HG03469 (cell line): ENCODE measurements around the gene MRPS18C.
"Not testable (repeated sequence)": the region's sequence is repeated elsewhere in the genome, so short reads cannot be mapped to it uniquely, and the experiment has no call there.

Source experiments
- ATAC-seq: cut with Tn5 transposase; IDR thresholded peaks from one replicate; pipeline ENCODE4 v1.9.1; 2021; ENCODE audit warnings: mild to moderate bottlenecking, moderate library complexity, moderate number of reproducible peaks; ENCODE audit not compliant: unreplicated experiment

MRPS18C gene

DNA sequence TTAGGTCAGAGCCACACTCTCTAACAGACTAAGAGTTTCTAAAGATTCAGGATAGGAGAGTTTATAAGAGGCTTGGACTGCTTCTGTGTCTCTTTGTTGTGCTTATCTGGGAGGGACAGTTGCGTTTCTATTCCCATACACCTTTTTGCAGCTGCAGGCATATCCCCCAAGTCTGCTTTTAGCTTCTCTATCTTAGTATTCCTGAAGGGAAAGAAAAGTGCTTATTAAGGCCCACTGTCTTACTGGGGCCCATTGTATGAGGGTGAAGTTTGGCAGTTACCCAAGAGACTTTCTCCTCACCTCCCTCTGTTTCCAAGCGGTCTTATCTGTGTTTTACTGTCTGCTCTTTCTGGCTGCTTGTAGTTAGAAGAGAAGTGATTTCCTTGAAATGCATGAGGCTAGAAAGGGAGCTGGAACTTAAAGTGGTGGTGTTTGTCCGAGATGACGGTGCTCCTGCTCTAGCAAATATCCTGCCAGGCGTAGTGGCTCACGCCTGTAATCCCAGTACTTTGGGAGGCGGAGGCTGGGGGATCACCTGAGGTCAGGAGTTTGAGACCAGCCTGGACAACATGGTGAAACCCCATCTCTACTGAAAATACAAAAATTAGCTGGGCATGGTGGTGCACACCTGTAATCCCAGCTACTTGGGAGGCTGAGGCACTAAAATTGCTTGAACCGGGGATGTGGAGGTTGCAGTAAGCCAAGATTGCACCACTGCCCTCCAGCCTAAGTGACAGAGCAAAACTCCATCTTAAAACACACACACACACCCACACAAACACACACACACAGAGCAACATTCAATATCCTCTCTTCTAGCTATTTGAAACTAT, 40.4 kb downstream of the MRPS18C start:
- ATAC-seq: not testable (repeated sequence)

DNA sequence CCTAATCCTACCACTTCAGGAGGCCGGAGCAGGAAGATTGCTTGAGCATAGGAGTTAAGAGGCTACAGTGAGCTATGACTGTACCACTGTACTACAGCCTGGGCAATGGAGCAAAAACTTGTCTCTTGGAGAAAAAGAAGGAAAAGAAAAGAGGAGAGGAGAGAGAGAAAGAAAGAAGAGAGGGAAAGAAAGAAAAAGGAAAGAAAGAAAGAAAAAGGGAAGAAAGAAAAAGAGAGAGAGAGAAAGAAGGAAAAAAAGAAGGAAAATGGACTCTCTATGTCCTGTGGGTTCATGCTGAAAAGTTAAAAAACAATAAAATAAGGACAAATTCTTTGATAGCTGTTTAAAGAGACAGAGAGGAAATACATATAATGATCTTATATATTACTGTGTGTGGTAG, 42.3 kb downstream of the MRPS18C start:
- ATAC-seq: no peak

DNA sequence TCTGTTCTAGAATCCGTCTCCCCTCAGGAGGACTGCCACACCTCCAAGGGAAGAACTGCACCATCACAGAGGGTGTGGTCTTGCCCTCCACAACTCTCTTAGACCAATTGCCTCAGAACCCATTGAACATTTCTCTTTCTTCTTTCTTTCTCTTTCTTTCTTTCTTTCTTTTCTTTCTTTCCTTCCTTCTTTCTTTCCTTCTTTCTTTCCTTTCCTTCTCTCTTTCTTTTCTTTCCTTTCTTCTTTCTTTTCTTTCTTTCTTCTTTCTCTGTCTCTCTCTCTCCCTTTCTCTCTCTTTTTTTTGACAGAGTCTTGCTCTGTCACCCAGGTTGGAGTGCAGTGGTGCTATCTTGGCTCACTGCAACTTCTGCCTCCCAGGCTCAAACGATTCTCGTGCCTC, 45.8 kb downstream of the MRPS18C start:
- not testable (repeated sequence) for ATAC-seq

DNA sequence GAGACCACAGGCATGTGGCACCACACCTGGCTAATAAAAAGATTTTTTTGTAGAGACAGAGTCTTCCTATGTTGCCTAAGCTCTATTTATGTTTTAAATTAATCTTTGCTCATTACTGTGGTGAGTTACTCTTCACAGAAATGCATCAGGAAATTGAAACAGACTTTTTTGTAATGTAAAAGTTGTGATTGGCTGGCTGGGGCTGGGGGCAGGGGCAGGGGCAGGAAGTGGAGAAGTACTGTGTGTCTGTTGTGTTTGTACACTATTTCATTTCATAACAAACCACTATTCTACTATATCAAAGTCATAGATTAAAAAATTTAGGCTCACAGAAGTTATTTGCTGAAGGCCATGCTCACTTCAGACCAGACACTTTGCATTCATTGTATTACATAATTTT, 48.1 kb downstream of the MRPS18C start:
- ATAC-seq: no peak

DNA sequence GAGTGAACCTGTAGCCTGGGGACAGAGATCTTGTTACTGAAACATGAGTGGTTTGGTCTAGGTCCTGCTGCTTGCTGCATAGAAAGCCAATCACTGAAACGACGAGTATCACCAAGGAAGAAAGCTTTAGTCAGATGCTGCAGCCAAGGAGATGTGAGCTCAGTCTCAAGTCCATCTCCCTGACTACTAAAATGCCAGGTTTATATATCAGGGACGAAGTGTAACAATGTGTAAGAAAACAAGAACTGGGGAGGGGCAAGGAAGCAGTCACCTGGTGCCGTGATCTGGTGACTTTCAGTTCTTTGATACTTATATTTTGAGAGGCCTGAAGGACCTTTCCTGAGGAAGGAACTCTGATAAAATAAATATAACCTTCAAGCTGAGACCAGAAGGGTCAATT, 48.6 kb downstream of the MRPS18C start:
- ATAC-seq: no peak

DNA sequence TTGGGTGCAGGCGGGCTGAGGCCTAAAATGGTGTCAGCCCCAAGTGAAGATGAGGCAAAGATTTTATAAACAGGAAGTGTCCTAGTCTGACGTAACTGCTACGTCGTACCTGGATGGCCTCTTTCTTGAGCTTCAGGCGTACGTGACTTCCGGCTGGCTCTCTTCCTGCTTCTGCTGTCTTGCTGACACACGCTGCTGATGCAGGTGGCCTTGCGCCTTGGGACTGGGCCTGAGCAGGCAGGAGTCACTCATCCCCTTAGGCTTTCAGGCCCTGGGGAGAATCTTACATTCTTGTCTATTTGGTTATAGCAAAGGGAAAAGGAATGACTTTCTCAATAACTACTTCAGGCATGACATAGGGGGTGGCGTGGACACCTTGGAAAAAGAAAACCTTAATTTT, 49.1 kb downstream of the MRPS18C start:
- no peak for ATAC-seq

DNA sequence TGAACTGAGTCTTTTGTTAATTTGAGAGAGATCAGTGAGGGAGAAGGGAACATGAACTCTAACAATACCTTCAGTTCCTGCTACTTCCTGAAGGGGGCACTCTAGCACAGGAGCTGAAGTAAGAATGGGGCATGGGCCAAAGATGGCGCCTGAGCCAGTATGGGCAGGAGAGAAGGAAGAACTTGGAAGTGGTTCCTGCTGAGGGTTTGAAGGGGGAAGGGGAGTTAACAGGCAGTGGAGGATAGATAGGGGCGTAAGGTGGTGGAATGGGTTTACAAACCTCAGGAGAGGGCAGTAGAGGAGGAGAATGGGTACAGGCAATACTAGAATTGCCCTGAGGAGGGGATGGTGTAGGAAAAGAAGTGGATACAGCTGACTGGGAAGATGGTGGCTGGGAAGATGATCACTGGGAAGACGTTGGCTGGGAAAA, 53.3 kb downstream of the MRPS18C start:
- not testable (repeated sequence) for ATAC-seq

DNA sequence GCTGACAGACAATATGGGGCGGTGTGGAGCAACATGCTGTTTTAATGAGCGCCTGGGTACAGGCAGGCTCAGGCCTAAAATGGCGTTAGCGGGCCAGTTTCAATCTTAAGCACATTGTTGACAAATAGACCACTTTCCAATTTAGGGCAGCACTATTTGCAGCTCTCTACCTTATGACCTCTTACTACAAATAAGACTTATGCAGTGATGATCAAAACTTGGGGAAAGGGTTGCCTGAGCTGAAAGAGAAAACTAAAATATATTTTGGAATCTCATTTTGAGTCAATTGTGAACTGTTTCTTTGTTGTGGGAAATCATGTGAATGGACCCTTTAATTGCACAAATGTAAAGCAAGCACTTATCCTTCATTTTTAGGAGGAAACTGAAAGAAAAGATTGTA, 54.6 kb downstream of the MRPS18C start:
- ATAC-seq: no peak
